Measurements from ENCODE around the gene ATP5ME.
"Not testable (repeated sequence)": the region's sequence is repeated elsewhere in the genome, so short reads cannot be mapped to it uniquely, and the experiment has no call there.

Gene ATP5ME

GRCh38 chr4:674172-675035, at the start of gene ATP5ME, which contains the start of gene MYL5:
TSS of gene ATP5ME (minus strand) at chr4:674276. CDS start at chr4:674247, 29 bp downstream.
TSS of gene MYL5 (plus strand) at chr4:674542. CDS start at chr4:678027, 3,485 bp downstream.
- ATAC-seq: peak; percentile 95

GRCh38 chr4:722851-723360, 48.8 kb upstream of the ATP5ME start:
- ATAC-seq: no peak

GRCh38 chr4:722169-722725, 48.2 kb upstream of the ATP5ME start:
- no peak for ATAC-seq

- ATAC-seq: no peak
Observed at GRCh38 chr4:721261-722168, 47.4 kb upstream of the ATP5ME start.

GRCh38 chr4:720111-720860, 46.2 kb upstream of the ATP5ME start:
- no peak for ATAC-seq

- no peak for ATAC-seq
Observed at GRCh38 chr4:718460-718859, 44.4 kb upstream of the ATP5ME start.

GRCh38 chr4:717601-718320, 43.7 kb upstream of the ATP5ME start:
- no peak for ATAC-seq

GRCh38 chr4:714087-714486, 40.0 kb upstream of the ATP5ME start:
- no peak for ATAC-seq

- no peak for ATAC-seq
Observed at GRCh38 chr4:712916-713632, 39.0 kb upstream of the ATP5ME start.

GRCh38 chr4:712093-712492, 38.0 kb upstream of the ATP5ME start:
- no peak for ATAC-seq

GRCh38 chr4:710916-711315, 36.8 kb upstream of the ATP5ME start:
- ATAC-seq: no peak

GRCh38 chr4:710116-710515, 36.0 kb upstream of the ATP5ME start:
- no peak for ATAC-seq

- no peak for ATAC-seq
Observed at GRCh38 chr4:709348-709747, 35.3 kb upstream of the ATP5ME start.

GRCh38 chr4:708631-708933, 34.5 kb upstream of the ATP5ME start:
- no peak for ATAC-seq

- no peak for ATAC-seq
Observed at GRCh38 chr4:707929-708630, 34.0 kb upstream of the ATP5ME start.

- no peak for ATAC-seq
Observed at GRCh38 chr4:706834-707598, 32.9 kb upstream of the ATP5ME start.

- not testable (repeated sequence) for ATAC-seq
Observed at GRCh38 chr4:706083-706633, 32.1 kb upstream of the ATP5ME start.

GRCh38 chr4:705278-706082, 31.4 kb upstream of the ATP5ME start, which contains the start of gene PCGF3:
TSS of gene PCGF3 (plus strand) at chr4:705832. CDS start at chr4:733681, 27,849 bp downstream.
- peak; percentile 97 to 98 for ATAC-seq

Data from activated CD4-positive, CD25-positive, alpha-beta regulatory T cell treated with anti-CD3 and anti-CD28 coated beads, Interleukin-2, amount 50 U/mL, for 24 hours (primary cell).